CD14-positive monocyte (primary cell): ENCODE results near the gene TRIM44. TPM values are rescaled to one million over a fixed set of nuclear protein-coding genes. Genes with fewer than 3 reads are reported as not detected.
A peak's percentile ranks its signal among the peaks of the same experiment; 100 is the strongest.

Experiments
- DNase-seq, 3 donors: peaks; one replicate each; pipeline ENCODE4 v3.0.0-alpha.2; 2011 to 2022
- H2AFZ ChIP-seq: 2 replicates; pipeline ENCODE4 v1.6.0; 2012; ENCODE audit warnings: mild to moderate bottlenecking, low read depth, low read length, inconsistent platforms; ENCODE audit not compliant: insufficient read depth, poor library complexity, severe bottlenecking
- H3K27ac ChIP-seq, 2 donors: 1 replicate in 1 of 2; 2 replicates in 1 of 2; pipeline ENCODE4 v1.5.1; 2012 to 2013; ENCODE audit warnings: low read length in 2 of 2, control low read depth in 1 of 2, inconsistent platforms in 1 of 2, low read depth in 1 of 2, mild to moderate bottlenecking in 1 of 2
- H3K27me3 ChIP-seq, 2 donors: one replicate each; pipeline versions ENCODE4 v1.6.0 to v1.6.1; 2011 to 2013; ENCODE audit warnings: low read length in 2 of 2; ENCODE audit not compliant: control insufficient read depth in 2 of 2, insufficient read depth in 2 of 2
- H3K36me3 ChIP-seq, 2 donors: replicated peaks in 1 of 2; 1 replicate in 1 of 2; 2 replicates in 1 of 2; pipeline versions ENCODE4 v1.5.1 to v1.6.1; 2012 to 2013; ENCODE audit warnings: low read length in 2 of 2, control low read depth in 1 of 2, inconsistent platforms in 1 of 2, mild to moderate bottlenecking in 1 of 2; ENCODE audit not compliant: insufficient read depth in 2 of 2, control insufficient read depth in 1 of 2
- H3K4me1 ChIP-seq, 2 donors: 1 replicate in 1 of 2; 2 replicates in 1 of 2; pipeline versions ENCODE4 v1.5.1 to v1.6.1; 2012 to 2013; ENCODE audit warnings: low read length in 2 of 2, control low read depth in 1 of 2, inconsistent platforms in 1 of 2, mild to moderate bottlenecking in 1 of 2, moderate library complexity in 1 of 2; ENCODE audit not compliant: insufficient read depth in 2 of 2, control insufficient read depth in 1 of 2
- H3K4me2 ChIP-seq: replicated peaks from 2 replicates; pipeline ENCODE3; 2012; ENCODE audit warnings: low read length, moderate library complexity, mild to moderate bottlenecking; ENCODE audit not compliant: poor library complexity, severe bottlenecking; ENCODE audit errors: extremely low read depth
- H3K4me3 ChIP-seq, 3 experiments: fragments of 200-600 bp in 1 of 3; sonication (generic) in 1 of 3; replicated peaks in 1 of 3; 1 replicate in 2 of 3; 2 replicates in 1 of 3; pipeline ENCODE4 v1.5.1; 2011 to 2013; ENCODE audit warnings: low read length in 3 of 3, mild to moderate bottlenecking in 3 of 3, control low read depth in 2 of 3, low read depth in 2 of 3, inconsistent platforms in 1 of 3, moderate library complexity in 1 of 3
- H3K79me2 ChIP-seq: 2 replicates; pipeline ENCODE4 v1.6.0; 2012; ENCODE audit warnings: mild to moderate bottlenecking, control low read depth, inconsistent platforms, low read length, moderate library complexity; ENCODE audit not compliant: insufficient read depth
- H3K9ac ChIP-seq: 2 replicates; pipeline ENCODE4 v1.6.0; 2017; ENCODE audit warnings: low read length, mild to moderate bottlenecking; ENCODE audit not compliant: insufficient read depth, poor library complexity, severe bottlenecking
- H3K9me3 ChIP-seq, 2 donors: replicated peaks in 1 of 2; 1 replicate in 1 of 2; 2 replicates in 1 of 2; pipeline versions ENCODE4 v1.5.1 to v1.6.1; 2012 to 2013; ENCODE audit warnings: low read length in 2 of 2, control low read depth in 1 of 2; ENCODE audit not compliant: control insufficient read depth in 1 of 2, insufficient read depth in 1 of 2
- H4K20me1 ChIP-seq: 2 replicates; pipeline ENCODE4 v1.6.0; 2012; ENCODE audit warnings: mild to moderate bottlenecking, low read length, control low read depth, moderate library complexity; ENCODE audit not compliant: insufficient read depth
- H3K27ac Mint-ChIP-seq, 7 donors: one replicate each; pipeline ENCODE4 v1.8.0; 2020; ENCODE audit warnings: mild to moderate bottlenecking in 7 of 7, mixed read lengths in 7 of 7, moderate library complexity in 6 of 7, inconsistent platforms in 2 of 7
- H3K27me3 Mint-ChIP-seq, 3 donors: one replicate each; pipeline ENCODE4 v1.8.0; 2021 to 2022; ENCODE audit warnings: low read depth in 3 of 3, mild to moderate bottlenecking in 3 of 3, mixed read lengths in 3 of 3, moderate library complexity in 3 of 3, inconsistent platforms in 1 of 3
- H3K36me3 Mint-ChIP-seq, 2 donors: one replicate each; pipeline ENCODE4 v1.8.0; 2020; ENCODE audit warnings: mixed read lengths in 2 of 2, inconsistent platforms in 1 of 2, mild to moderate bottlenecking in 1 of 2
- H3K4me1 Mint-ChIP-seq: one replicate; pipeline ENCODE4 v1.8.0; 2020; ENCODE audit warnings: mild to moderate bottlenecking, mixed read lengths
- H3K4me3 Mint-ChIP-seq, 2 donors: one replicate each; pipeline ENCODE4 v1.8.0; 2020; ENCODE audit warnings: mild to moderate bottlenecking in 2 of 2, mixed read lengths in 2 of 2, moderate library complexity in 1 of 2
- H3K9me3 Mint-ChIP-seq, 7 donors: one replicate each; pipeline ENCODE4 v1.8.0; 2020 to 2022; ENCODE audit warnings: mixed read lengths in 7 of 7, mild to moderate bottlenecking in 6 of 7, moderate library complexity in 6 of 7, inconsistent platforms in 2 of 7
- WGBS: methylation state at CpG from one replicate; pipeline ENCODE4 v1.1.5; 2013; ENCODE audit warnings: missing lambda C conversion rate; ENCODE audit not compliant: insufficient coverage; 5-methylcytosine and 5-hydroxymethylcytosine counted together
- intact Hi-C, 2 donors: fragments of 100-400 bp; cut with micrococcal nuclease; formaldehyde crosslinking; loops; one replicate each; pipeline versions ENCODE4 v1.15.0 to v1.15.1; 2023
- polyA plus RNA-seq, 3 donors: library from polyadenylated mRNA; depleted of rRNA in 1 of 3; unstranded in 2 of 3; stranded (reverse) in 1 of 3; fragments of 300-500 nt in 2 of 3; fragments of >200 nt in 1 of 3; fragmentation: Illumina TruSeq in 2 of 3; gene quantifications; 1 replicate in 2 of 3; 2 replicates in 1 of 3; pipeline ENCODE4 v1.2.3, GENCODE V29; 2012 to 2021
- TF ChIP-seq, protein P1 (sequence below): fragments of 200-600 bp; IDR thresholded peaks from one replicate; pipeline ENCODE4 v1.8.0; 2022; ENCODE audit warnings: antibody characterized with exemption, mild to moderate bottlenecking

Gene TRIM44
- polyA plus RNA-seq, 3 donors, result 25.3 to 47.1 (median 45.9) TPM

DNA sequence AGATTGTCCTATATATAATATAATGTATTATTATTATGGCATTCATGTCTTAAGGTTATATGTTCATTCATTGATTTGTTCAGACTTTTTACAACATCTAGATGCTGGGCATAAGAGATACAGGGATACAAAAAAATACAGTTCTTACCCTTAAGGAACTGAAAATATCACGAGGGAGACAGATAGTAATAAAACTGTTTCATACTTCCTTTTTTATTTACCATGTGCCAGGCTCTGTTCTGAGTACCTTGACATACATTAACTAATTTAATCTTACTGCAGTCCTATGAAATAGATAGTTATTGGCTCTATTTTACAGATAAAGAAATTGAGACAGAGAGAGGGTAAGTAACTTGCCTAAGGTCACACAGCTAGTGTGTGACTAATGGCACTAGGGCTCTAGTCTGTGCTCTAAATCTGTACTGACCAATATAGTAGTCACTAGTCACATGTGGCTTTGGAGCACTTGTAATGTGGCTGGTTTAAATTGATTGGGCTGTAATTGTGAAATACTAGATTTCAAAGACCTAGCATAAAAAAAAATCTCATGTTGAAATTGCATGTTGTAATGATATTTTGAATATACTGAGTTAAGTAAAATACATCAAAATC, 21.3 kb downstream of the TRIM44 start:
- no peak overlapping the region for H3K4me2 ChIP-seq
- peaks cover 72% of the 10 kb centered on the region for H4K20me1 ChIP-seq
- no peaks in the 10 kb centered on the region for H3K27me3 Mint-ChIP-seq

DNA sequence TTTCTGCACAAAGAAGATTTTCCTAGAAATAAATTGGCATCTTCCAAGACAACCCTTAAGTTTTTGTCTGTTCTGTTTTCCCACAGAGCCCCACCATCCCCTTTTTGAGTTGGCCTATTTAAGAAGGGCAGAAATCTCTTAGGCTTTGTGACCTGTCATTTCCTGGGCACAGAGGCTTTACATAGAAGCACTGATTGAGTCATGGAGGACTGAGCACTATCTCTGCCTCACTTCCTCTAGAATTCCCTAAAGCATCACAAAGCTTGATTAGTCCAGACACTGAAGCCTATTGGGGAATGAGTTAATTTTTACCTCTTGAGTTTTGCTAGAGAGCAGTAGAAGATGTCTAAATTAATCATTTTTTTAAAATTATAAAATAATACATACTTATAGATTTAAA, 25.4 kb downstream of the TRIM44 start:
- Histone ChIP-seq H3K9ac (no peak overlapping the region), H4K20me1 (peaks cover 36% of the 10 kb centered on the region), H3K27me3 (no peaks in the 10 kb centered on the region), H3K4me3 (no peak overlapping the region), H3K4me2 (no peak overlapping the region), H3K27ac (no peak overlapping the region), H2AFZ (no peak overlapping the region), H3K9me3 (no peaks in the 10 kb centered on the region), H3K79me2 (peaks cover 10% of the 10 kb centered on the region), H3K36me3 (peaks cover 24 to 52% of the 10 kb centered on the region in 2 donors), H3K4me1 (peaks cover 16 to 21% of the 10 kb centered on the region in 2 donors)
- intact Hi-C loops, result no loop called here
- Mint-ChIP-seq H3K36me3 (peaks cover 55% of the 10 kb centered on the region in 2 donors), H3K4me1 (peaks cover 24% of the 10 kb centered on the region), H3K27ac (no peak overlapping the region), H3K4me3 (no peak overlapping the region), H3K9me3 (peaks cover 0 to 3% (median 0%) of the 10 kb centered on the region in 7 donors), H3K27me3 (no peaks in the 10 kb centered on the region)
- TF ChIP-seq, protein P1, sequence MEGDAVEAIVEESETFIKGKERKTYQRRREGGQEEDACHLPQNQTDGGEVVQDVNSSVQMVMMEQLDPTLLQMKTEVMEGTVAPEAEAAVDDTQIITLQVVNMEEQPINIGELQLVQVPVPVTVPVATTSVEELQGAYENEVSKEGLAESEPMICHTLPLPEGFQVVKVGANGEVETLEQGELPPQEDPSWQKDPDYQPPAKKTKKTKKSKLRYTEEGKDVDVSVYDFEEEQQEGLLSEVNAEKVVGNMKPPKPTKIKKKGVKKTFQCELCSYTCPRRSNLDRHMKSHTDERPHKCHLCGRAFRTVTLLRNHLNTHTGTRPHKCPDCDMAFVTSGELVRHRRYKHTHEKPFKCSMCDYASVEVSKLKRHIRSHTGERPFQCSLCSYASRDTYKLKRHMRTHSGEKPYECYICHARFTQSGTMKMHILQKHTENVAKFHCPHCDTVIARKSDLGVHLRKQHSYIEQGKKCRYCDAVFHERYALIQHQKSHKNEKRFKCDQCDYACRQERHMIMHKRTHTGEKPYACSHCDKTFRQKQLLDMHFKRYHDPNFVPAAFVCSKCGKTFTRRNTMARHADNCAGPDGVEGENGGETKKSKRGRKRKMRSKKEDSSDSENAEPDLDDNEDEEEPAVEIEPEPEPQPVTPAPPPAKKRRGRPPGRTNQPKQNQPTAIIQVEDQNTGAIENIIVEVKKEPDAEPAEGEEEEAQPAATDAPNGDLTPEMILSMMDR, result no peak
- peak; percentile 6 to 75 (median 18) for DNase-seq

More for the DNA sequence above, 21.3 kb downstream of the TRIM44 start:
- Mint-ChIP-seq H3K27ac (peak overlapping the region; percentile 13 to 70 (median 54)), H3K36me3 (peaks cover 36 to 48% of the 10 kb centered on the region in 2 donors), H3K4me3 (no peak overlapping the region), H3K4me1 (peaks cover 37% of the 10 kb centered on the region), H3K9me3 (no peaks in the 10 kb centered on the region)
- intact Hi-C loops, result no loop called here
- H3K4me3 ChIP-seq, result no peak overlapping the region
- WGBS, result no CpG with 5 or more reads among the region's 1 CpG
- no peaks in the 10 kb centered on the region for H3K27me3 ChIP-seq
- H3K36me3 ChIP-seq, result peaks cover 24 to 38% of the 10 kb centered on the region in 2 donors
- TF ChIP-seq, protein P1, result no peak
- peaks cover 18 to 24% of the 10 kb centered on the region in 2 donors for H3K4me1 ChIP-seq
- H3K9me3 ChIP-seq, result no peaks in the 10 kb centered on the region
- no peak overlapping the region for H3K9ac ChIP-seq
- H3K79me2 ChIP-seq, result peaks cover 38% of the 10 kb centered on the region
- H2AFZ ChIP-seq, result no peak overlapping the region
- DNase-seq, result peak; percentile 59 to 87 (median 77)
- H3K27ac ChIP-seq, result peak overlapping the region in 1 of 2 donors; percentile 20
